OCI-LY1 (cell line): ENCODE measurements around the gene NARF.

Experiments
- H2AFZ ChIP-seq: fragments of 200-600 bp; sonication (generic), shearing (Covaris generic); 2 replicates; pipeline ENCODE4 v1.6.0; 2014; ENCODE audit warnings: antibody characterized with exemption, mild to moderate bottlenecking, low read length
- H3F3A ChIP-seq: fragments of 200-600 bp; sonication (generic), shearing (Covaris generic); 2 replicates; pipeline ENCODE4 v1.6.0; 2014; ENCODE audit warnings: mild to moderate bottlenecking, antibody characterized with exemption, low read length, moderate library complexity; ENCODE audit not compliant: insufficient read depth
- H3K27ac ChIP-seq: fragments of 200-600 bp; sonication (generic); 2 replicates; pipeline ENCODE4 v1.5.1; 2014; ENCODE audit warnings: low read length, mixed run types, mild to moderate bottlenecking, low read depth; ENCODE audit not compliant: poor library complexity, severe bottlenecking
- H3K27me3 ChIP-seq: fragments of 200-600 bp; sonication (generic); 2 replicates; pipeline ENCODE4 v1.6.0; 2014; ENCODE audit warnings: antibody characterized with exemption, mild to moderate bottlenecking, low read length, moderate library complexity; ENCODE audit not compliant: insufficient read depth
- H3K36me3 ChIP-seq: fragments of 200-600 bp; sonication (generic); 2 replicates; pipeline ENCODE4 v1.6.1; 2014; ENCODE audit warnings: mild to moderate bottlenecking, antibody characterized with exemption, low read length, moderate library complexity, mixed read lengths; ENCODE audit not compliant: insufficient read depth
- H3K4me1 ChIP-seq: fragments of 200-600 bp; sonication (generic); 2 replicates; pipeline ENCODE4 v1.5.1; 2014; ENCODE audit warnings: mild to moderate bottlenecking, low read length, moderate library complexity; ENCODE audit not compliant: insufficient read depth, severe bottlenecking
- H3K4me2 ChIP-seq: fragments of 200-600 bp; sonication (generic), shearing (Covaris generic); 2 replicates; pipeline ENCODE4 v1.6.1; 2014; ENCODE audit warnings: low read length
- H3K4me3 ChIP-seq: fragments of 200-600 bp; sonication (generic); 2 replicates; pipeline ENCODE4 v1.5.1; 2014; ENCODE audit warnings: low read length, low read depth, mild to moderate bottlenecking, mixed read lengths; ENCODE audit not compliant: poor library complexity, severe bottlenecking
- H3K79me2 ChIP-seq: fragments of 200-600 bp; shearing (Covaris generic); 2 replicates; pipeline ENCODE4 v1.6.1; 2016; ENCODE audit warnings: mixed run types, low read length, mixed read lengths; ENCODE audit not compliant: insufficient read depth
- H3K9ac ChIP-seq: fragments of 200-600 bp; sonication (generic), shearing (Covaris generic); 2 replicates; pipeline ENCODE4 v1.6.1; 2014; ENCODE audit warnings: mild to moderate bottlenecking, low read length, mixed read lengths
- H3K9me2 ChIP-seq: fragments of 200-600 bp; sonication (generic), shearing (Covaris generic); 2 replicates; pipeline ENCODE4 v1.6.1; 2014; ENCODE audit warnings: low read depth, mild to moderate bottlenecking, low read length, mixed read lengths
- H3K9me3 ChIP-seq: fragments of 200-600 bp; shearing (Covaris generic); 2 replicates; pipeline ENCODE4 v1.6.1; 2014; ENCODE audit warnings: low read length, mixed read lengths
- H4K20me1 ChIP-seq: fragments of 200-600 bp; sonication (generic), shearing (Covaris generic); 2 replicates; pipeline ENCODE4 v1.6.0; 2016; ENCODE audit warnings: mild to moderate bottlenecking, low read length; ENCODE audit not compliant: insufficient read depth
- EZH2 ChIP-seq: fragments of 200-600 bp; sonication (generic), shearing (Covaris generic); IDR thresholded peaks from 2 replicates; pipeline ENCODE4 v1.8.0; 2017; ENCODE audit warnings: borderline replicate concordance, mixed run types, mild to moderate bottlenecking, antibody characterized with exemption, low read length, moderate library complexity, mixed read lengths
- TF ChIP-seq, protein P1 (sequence below): fragments of 200-600 bp; sonication (generic), shearing (Covaris generic); IDR thresholded peaks from 2 replicates; pipeline ENCODE4 v1.5.1; 2017; ENCODE audit warnings: mild to moderate bottlenecking, antibody characterized with exemption, low read length, moderate library complexity, mixed read lengths

The NARF gene

DNA sequence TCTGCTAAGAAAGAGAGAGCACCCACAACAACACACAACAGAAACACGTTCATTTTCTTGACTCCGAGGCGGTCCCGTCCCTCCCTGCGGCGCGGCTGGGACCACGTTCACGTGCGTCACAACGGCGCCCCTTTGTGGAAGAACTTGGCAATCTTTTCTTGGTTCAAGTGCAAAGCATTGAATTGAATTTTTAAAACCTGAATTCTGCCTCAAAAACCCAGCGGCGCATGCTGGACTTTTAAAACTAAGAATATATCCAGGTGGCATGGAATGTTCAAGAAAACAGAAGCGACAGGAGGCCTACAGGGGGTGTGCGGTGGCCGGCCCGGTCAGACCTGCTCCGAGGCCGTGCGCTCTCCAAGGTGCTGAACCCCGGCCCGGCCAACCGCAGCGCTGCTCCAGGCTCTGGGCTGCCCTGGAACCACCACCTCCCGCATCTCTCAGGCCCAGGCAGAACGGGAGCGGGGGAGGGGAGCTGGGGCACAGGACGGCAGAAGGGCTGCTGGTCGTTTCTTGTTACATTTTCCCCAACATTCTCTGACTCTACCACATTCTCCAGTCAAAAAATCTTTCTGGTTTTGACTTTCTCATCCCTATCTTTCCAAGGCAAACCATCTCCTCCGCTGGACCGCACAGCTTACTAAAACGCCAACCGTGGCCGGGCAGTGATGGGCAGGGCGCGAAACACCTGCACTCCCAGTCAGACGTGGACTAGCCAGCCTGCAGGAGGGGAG lies 43.8 kb upstream of the NARF start:
- H2AFZ ChIP-seq, result no peak overlapping the region
- no peaks in the 10 kb centered on the region for H3K27me3 ChIP-seq
- no peak overlapping the region for H3K27ac ChIP-seq
- H3F3A ChIP-seq, result no peaks in the 10 kb centered on the region
- no peaks in the 10 kb centered on the region for H3K9me3 ChIP-seq
- peaks cover 6% of the 10 kb centered on the region; the same call in 1 of the 2 replicates for H3K36me3 ChIP-seq
- H3K4me3 ChIP-seq, result no peak overlapping the region
- H3K79me2 ChIP-seq, result no peaks in the 10 kb centered on the region
- TF ChIP-seq EZH2, result no peak
- TF ChIP-seq, protein P1, sequence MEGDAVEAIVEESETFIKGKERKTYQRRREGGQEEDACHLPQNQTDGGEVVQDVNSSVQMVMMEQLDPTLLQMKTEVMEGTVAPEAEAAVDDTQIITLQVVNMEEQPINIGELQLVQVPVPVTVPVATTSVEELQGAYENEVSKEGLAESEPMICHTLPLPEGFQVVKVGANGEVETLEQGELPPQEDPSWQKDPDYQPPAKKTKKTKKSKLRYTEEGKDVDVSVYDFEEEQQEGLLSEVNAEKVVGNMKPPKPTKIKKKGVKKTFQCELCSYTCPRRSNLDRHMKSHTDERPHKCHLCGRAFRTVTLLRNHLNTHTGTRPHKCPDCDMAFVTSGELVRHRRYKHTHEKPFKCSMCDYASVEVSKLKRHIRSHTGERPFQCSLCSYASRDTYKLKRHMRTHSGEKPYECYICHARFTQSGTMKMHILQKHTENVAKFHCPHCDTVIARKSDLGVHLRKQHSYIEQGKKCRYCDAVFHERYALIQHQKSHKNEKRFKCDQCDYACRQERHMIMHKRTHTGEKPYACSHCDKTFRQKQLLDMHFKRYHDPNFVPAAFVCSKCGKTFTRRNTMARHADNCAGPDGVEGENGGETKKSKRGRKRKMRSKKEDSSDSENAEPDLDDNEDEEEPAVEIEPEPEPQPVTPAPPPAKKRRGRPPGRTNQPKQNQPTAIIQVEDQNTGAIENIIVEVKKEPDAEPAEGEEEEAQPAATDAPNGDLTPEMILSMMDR, result peak; percentile 98
- H3K9me2 ChIP-seq, result no peaks in the 10 kb centered on the region
- no peak overlapping the region for H3K9ac ChIP-seq
- H4K20me1 ChIP-seq, result no peaks in the 10 kb centered on the region
- H3K4me2 ChIP-seq, result peak overlapping the region; percentile 16; the same call in 1 of the 2 replicates
- H3K4me1 ChIP-seq, result peaks cover 16% of the 10 kb centered on the region

DNA sequence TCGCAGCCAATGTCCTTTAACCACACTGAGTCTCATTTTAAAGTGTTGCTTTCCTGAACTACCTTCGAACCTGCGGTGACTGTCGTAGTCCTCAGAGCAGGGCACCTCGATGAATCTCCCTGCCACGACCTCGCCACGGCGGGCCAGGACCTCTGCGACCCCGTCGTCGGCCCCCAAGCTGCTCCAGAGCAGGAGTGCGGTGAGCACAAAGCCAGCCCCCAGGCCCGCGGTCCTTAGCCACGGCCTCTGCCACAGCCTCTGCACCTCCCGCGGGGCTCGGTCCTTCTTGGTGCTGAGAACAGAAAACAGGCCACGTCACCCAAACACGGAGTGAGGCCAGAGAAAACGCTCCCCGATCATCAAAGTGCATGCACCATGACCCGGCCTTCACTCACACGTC lies 43.2 kb upstream of the NARF start:
- Histone ChIP-seq H3K9ac (no peak overlapping the region), H3K36me3 (peaks cover 6% of the 10 kb centered on the region; the same call in 1 of the 2 replicates), H3K27me3 (no peaks in the 10 kb centered on the region), H3K9me3 (no peaks in the 10 kb centered on the region), H3K4me3 (no peak overlapping the region), H2AFZ (no peak overlapping the region), H3K4me1 (peaks cover 21% of the 10 kb centered on the region), H3K79me2 (no peaks in the 10 kb centered on the region), H3K9me2 (no peaks in the 10 kb centered on the region), H3K27ac (no peak overlapping the region), H3K4me2 (no peak overlapping the region), H4K20me1 (no peaks in the 10 kb centered on the region), H3F3A (no peaks in the 10 kb centered on the region)
- TF ChIP-seq, protein P1, result no peak
- no peak for TF ChIP-seq EZH2

DNA sequence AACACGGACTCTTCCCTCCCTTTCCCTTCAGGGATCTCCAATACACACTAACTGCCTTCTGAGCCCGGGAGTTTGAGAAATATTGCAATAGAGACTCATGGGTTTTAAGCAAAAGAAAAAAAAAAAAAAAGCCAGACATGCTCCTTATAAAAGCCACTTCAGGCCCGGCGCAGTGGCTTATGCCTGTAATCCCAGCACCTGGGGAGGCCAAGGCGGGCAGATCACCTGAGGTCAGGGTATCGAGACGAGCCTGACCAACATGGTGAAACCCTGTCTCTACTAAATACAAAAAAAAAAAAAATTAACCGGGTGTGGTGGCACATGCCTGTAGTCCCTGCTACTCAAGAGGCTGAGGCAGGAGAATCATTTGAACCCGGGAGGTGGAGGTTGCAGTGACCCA lies 42.8 kb upstream of the NARF start:
- H3K9ac ChIP-seq, result no peak overlapping the region
- H3F3A ChIP-seq, result no peaks in the 10 kb centered on the region
- no peaks in the 10 kb centered on the region for H3K27me3 ChIP-seq
- H3K79me2 ChIP-seq, result no peaks in the 10 kb centered on the region
- peaks cover 21% of the 10 kb centered on the region for H3K4me1 ChIP-seq
- no peak overlapping the region for H3K4me3 ChIP-seq
- no peak for TF ChIP-seq EZH2
- TF ChIP-seq, protein P1, result no peak
- H3K27ac ChIP-seq, result no peak overlapping the region
- H2AFZ ChIP-seq, result no peak overlapping the region
- no peaks in the 10 kb centered on the region for H3K9me2 ChIP-seq
- H3K9me3 ChIP-seq, result no peaks in the 10 kb centered on the region
- no peak overlapping the region for H3K4me2 ChIP-seq
- no peaks in the 10 kb centered on the region for H4K20me1 ChIP-seq
- peaks cover 7% of the 10 kb centered on the region for H3K36me3 ChIP-seq
